Mesendoderm (in vitro differentiated cells): ENCODE data around the gene MPDZ.

ENCODE experiments used
- DNase-seq: peaks from one replicate; pipeline ENCODE4 v3.0.0; 2013
- H2AK5ac ChIP-seq: 2 replicates; pipeline ENCODE4 v1.6.1; 2013; ENCODE audit warnings: low read length, inconsistent platforms
- H2BK120ac ChIP-seq: 2 replicates; pipeline ENCODE4 v1.6.1; 2013; ENCODE audit warnings: low read depth, mild to moderate bottlenecking, low read length, moderate library complexity, mixed read lengths
- H2BK15ac ChIP-seq: replicated peaks from 2 replicates; pipeline ENCODE4 v1.6.1; 2013; ENCODE audit warnings: low read depth, mild to moderate bottlenecking, moderate library complexity
- H2BK5ac ChIP-seq: 2 replicates; pipeline ENCODE4 v1.6.1; 2013; ENCODE audit warnings: low read length, inconsistent platforms
- H3K18ac ChIP-seq: 2 replicates; pipeline ENCODE4 v1.6.1; 2013; ENCODE audit warnings: mild to moderate bottlenecking, low read length, mixed read lengths
- H3K23ac ChIP-seq: one replicate; pipeline ENCODE4 v1.6.1; 2013; ENCODE audit warnings: low read length
- H3K27ac ChIP-seq: 2 replicates; pipeline ENCODE4 v1.5.1; 2013; ENCODE audit warnings: low read depth, mild to moderate bottlenecking, inconsistent platforms, low read length, moderate library complexity
- H3K27me3 ChIP-seq: 2 replicates; pipeline ENCODE4 v1.6.1; 2013; ENCODE audit warnings: low read length, control low read depth, mild to moderate bottlenecking, inconsistent platforms; ENCODE audit not compliant: insufficient read depth, poor library complexity
- H3K36me3 ChIP-seq: 2 replicates; pipeline ENCODE4 v1.6.1; 2013; ENCODE audit warnings: low read length, inconsistent platforms; ENCODE audit not compliant: control insufficient read depth, insufficient read depth
- H3K4ac ChIP-seq: one replicate; pipeline ENCODE4 v1.6.1; 2013; ENCODE audit warnings: low read depth, mild to moderate bottlenecking, low read length, moderate library complexity
- H3K4me1 ChIP-seq: 2 replicates; pipeline ENCODE4 v1.6.1; 2013; ENCODE audit warnings: low read depth, low read length, inconsistent platforms; ENCODE audit not compliant: control insufficient read depth
- H3K4me2 ChIP-seq: 2 replicates; pipeline ENCODE4 v1.6.1; 2013; ENCODE audit warnings: low read length
- H3K4me3 ChIP-seq: 2 replicates; pipeline ENCODE4 v1.5.1; 2013; ENCODE audit warnings: mild to moderate bottlenecking, low read length
- H3K56ac ChIP-seq: one replicate; pipeline ENCODE4 v1.6.1; 2013; ENCODE audit warnings: low read length
- H3K79me1 ChIP-seq: 2 replicates; pipeline ENCODE4 v1.6.1; 2013; ENCODE audit warnings: low read length, inconsistent platforms
- H3K79me2 ChIP-seq: 2 replicates; pipeline ENCODE4 v1.6.1; 2013; ENCODE audit warnings: mild to moderate bottlenecking, low read length; ENCODE audit not compliant: control insufficient read depth, insufficient read depth
- H3K9ac ChIP-seq: 2 replicates; pipeline ENCODE4 v1.6.1; 2013; ENCODE audit warnings: low read length, inconsistent platforms
- H4K5ac ChIP-seq: one replicate; pipeline ENCODE4 v1.6.1; 2013; ENCODE audit warnings: low read length
- H4K8ac ChIP-seq: one replicate; pipeline ENCODE4 v1.6.1; 2013; ENCODE audit warnings: low read depth, mild to moderate bottlenecking, control low read depth, low read length, moderate library complexity
- WGBS: extraction: QIAGEN DNeasy Blood & Tissue Kit; methylation state at CpG from one replicate; pipeline ENCODE4 v1.1.7; 2013; ENCODE audit warnings: low lambda C conversion rate, missing lambda C conversion rate; ENCODE audit not compliant: insufficient coverage; ENCODE audit errors: extremely low coverage; 5-methylcytosine and 5-hydroxymethylcytosine counted together

The MPDZ gene

DNA sequence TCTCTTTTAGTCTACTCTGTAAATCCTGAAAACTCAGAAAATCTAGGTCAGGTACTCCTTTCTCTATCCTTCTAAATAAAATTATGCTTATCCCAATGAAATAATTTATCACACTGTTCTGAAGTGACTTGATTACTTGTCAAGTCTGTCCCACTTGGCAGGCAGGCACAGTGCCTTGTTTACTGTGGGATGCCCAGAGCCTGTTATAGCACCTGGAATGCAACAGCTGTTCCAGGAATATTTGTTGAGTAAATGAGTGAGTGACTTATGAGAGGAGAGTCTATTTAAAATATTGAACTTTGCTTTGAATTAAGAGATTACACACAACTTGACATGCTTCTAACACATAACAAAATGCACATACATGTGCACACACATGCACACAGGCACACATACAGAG lies 130.0 kb downstream of the MPDZ start:
- H4K5ac ChIP-seq = no peak overlapping the region
- H2BK15ac ChIP-seq = no peak overlapping the region
- H3K36me3 ChIP-seq = no peaks in the 10 kb centered on the region
- H2BK5ac ChIP-seq = no peak overlapping the region
- no peak overlapping the region for H3K18ac ChIP-seq
- H3K4me3 ChIP-seq = no peak overlapping the region
- H3K56ac ChIP-seq = no peak overlapping the region
- no peak overlapping the region for H3K4ac ChIP-seq
- H3K79me1 ChIP-seq = no peaks in the 10 kb centered on the region
- H2BK120ac ChIP-seq = no peak overlapping the region
- H3K9ac ChIP-seq = no peak overlapping the region
- no peaks in the 10 kb centered on the region for H3K4me1 ChIP-seq
- no peak overlapping the region for H2AK5ac ChIP-seq
- H3K23ac ChIP-seq = no peak overlapping the region
- H3K27ac ChIP-seq = no peak overlapping the region
- H3K79me2 ChIP-seq = no peaks in the 10 kb centered on the region
- H3K27me3 ChIP-seq = no peaks in the 10 kb centered on the region
- no peak overlapping the region for H3K4me2 ChIP-seq
- H4K8ac ChIP-seq = no peak overlapping the region
- DNase-seq = no peak

DNA sequence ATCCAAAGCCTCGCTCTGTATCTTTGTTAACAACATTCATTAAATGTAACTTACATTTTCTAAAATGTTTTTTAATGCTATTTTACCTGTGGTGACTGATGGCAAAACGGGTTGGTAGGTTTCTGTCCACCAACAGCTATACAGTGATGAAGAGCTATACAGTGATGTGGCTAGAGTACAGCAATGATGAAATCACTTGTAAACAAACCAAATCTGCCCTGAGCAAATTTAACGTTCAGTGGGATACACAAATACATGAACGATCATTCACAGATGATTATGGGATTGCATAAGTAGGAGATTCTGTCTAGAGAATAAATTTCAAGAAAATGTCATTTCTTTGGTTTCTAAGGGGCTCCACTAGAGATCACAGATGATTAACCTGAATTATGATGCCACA lies 132.7 kb downstream of the MPDZ start:
- no peak overlapping the region for H3K4me2 ChIP-seq
- H2BK5ac ChIP-seq = no peak overlapping the region
- H3K4me3 ChIP-seq = no peak overlapping the region
- H3K79me1 ChIP-seq = no peaks in the 10 kb centered on the region
- H3K23ac ChIP-seq = no peak overlapping the region
- H3K4ac ChIP-seq = no peak overlapping the region
- H3K4me1 ChIP-seq = no peaks in the 10 kb centered on the region
- H3K56ac ChIP-seq = no peak overlapping the region
- H3K27ac ChIP-seq = no peak overlapping the region
- DNase-seq = no peak
- H3K79me2 ChIP-seq = no peaks in the 10 kb centered on the region
- H3K9ac ChIP-seq = no peak overlapping the region
- no peak overlapping the region for H4K8ac ChIP-seq
- no peak overlapping the region for H4K5ac ChIP-seq
- no peak overlapping the region for H2BK120ac ChIP-seq
- no peak overlapping the region for H2AK5ac ChIP-seq
- no peaks in the 10 kb centered on the region for H3K27me3 ChIP-seq
- H2BK15ac ChIP-seq = no peak overlapping the region
- H3K18ac ChIP-seq = no peak overlapping the region
- H3K36me3 ChIP-seq = no peaks in the 10 kb centered on the region
- WGBS = no CpG with 5 or more reads among the region's 4 CpGs

DNA sequence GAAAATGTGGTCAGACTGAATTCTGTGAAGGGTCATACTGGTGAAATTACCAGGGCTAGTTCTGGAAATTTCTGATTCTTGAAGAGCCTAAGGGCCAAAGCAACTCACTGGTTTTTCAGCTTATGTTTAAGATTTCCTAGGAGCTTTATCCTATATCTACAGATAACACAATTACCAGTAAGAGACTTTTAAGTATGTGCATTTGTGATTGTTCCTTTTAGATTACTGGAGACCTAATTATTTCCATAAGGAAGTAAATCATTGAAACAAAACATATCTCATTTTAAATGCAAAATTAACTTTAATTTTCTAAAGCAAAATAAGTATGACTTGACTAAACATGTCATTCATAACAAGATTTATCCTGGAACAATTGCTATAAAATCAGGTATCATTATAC lies 134.2 kb downstream of the MPDZ start:
- H3K36me3 ChIP-seq = no peaks in the 10 kb centered on the region
- H3K4me1 ChIP-seq = no peaks in the 10 kb centered on the region
- H2BK5ac ChIP-seq = no peak overlapping the region
- no peak for DNase-seq
- H3K4ac ChIP-seq = no peak overlapping the region
- no peak overlapping the region for H3K23ac ChIP-seq
- no peaks in the 10 kb centered on the region for H3K27me3 ChIP-seq
- no peak overlapping the region for H4K5ac ChIP-seq
- H3K27ac ChIP-seq = no peak overlapping the region
- H2BK120ac ChIP-seq = no peak overlapping the region
- no peak overlapping the region for H3K9ac ChIP-seq
- H3K79me1 ChIP-seq = no peaks in the 10 kb centered on the region
- H2AK5ac ChIP-seq = no peak overlapping the region
- H2BK15ac ChIP-seq = no peak overlapping the region
- H3K18ac ChIP-seq = no peak overlapping the region
- H4K8ac ChIP-seq = no peak overlapping the region
- H3K4me2 ChIP-seq = no peak overlapping the region
- H3K79me2 ChIP-seq = no peaks in the 10 kb centered on the region
- no peak overlapping the region for H3K56ac ChIP-seq
- no peak overlapping the region for H3K4me3 ChIP-seq

GRCh38 chr9:13144166-13144775 lies 135.2 kb downstream of the MPDZ start:
- Histone ChIP-seq H3K18ac (no peak overlapping the region), H3K79me2 (no peaks in the 10 kb centered on the region), H3K27ac (no peak overlapping the region), H3K4me3 (no peak overlapping the region), H2AK5ac (no peak overlapping the region), H2BK120ac (no peak overlapping the region), H3K4me1 (no peaks in the 10 kb centered on the region), H3K4ac (no peak overlapping the region), H3K79me1 (no peaks in the 10 kb centered on the region), H3K36me3 (no peaks in the 10 kb centered on the region), H4K5ac (no peak overlapping the region), H2BK5ac (no peak overlapping the region), H3K4me2 (no peak overlapping the region), H2BK15ac (no peak overlapping the region), H4K8ac (no peak overlapping the region), H3K56ac (no peak overlapping the region), H3K27me3 (no peaks in the 10 kb centered on the region), H3K9ac (no peak overlapping the region), H3K23ac (no peak overlapping the region)
- no peak for DNase-seq
- 100% methylated on average over 1 of the region's 2 CpGs for WGBS

- Histone ChIP-seq H2BK5ac (no peak overlapping the region), H3K79me2 (no peaks in the 10 kb centered on the region), H3K4me2 (no peak overlapping the region), H3K4ac (no peak overlapping the region), H3K79me1 (no peaks in the 10 kb centered on the region), H3K9ac (no peak overlapping the region), H3K4me1 (no peaks in the 10 kb centered on the region), H3K18ac (no peak overlapping the region), H3K4me3 (no peak overlapping the region), H2BK120ac (no peak overlapping the region), H3K27ac (no peak overlapping the region), H3K27me3 (no peaks in the 10 kb centered on the region), H2AK5ac (no peak overlapping the region), H4K8ac (no peak overlapping the region), H3K23ac (no peak overlapping the region), H3K56ac (no peak overlapping the region), H3K36me3 (no peaks in the 10 kb centered on the region), H4K5ac (no peak overlapping the region), H2BK15ac (no peak overlapping the region)
- WGBS = no CpG with 5 or more reads among the region's 5 CpGs
- peak; percentile 2 for DNase-seq
These were observed 136.2 kb downstream of the MPDZ start for GRCh38 chr9:13143281-13143680.

GRCh38 chr9:13142776-13143175 lies 136.7 kb downstream of the MPDZ start:
- Histone ChIP-seq H2AK5ac (no peak overlapping the region), H3K27ac (no peak overlapping the region), H4K8ac (no peak overlapping the region), H3K9ac (no peak overlapping the region), H3K79me1 (no peaks in the 10 kb centered on the region), H3K4ac (no peak overlapping the region), H3K36me3 (no peaks in the 10 kb centered on the region), H4K5ac (no peak overlapping the region), H3K4me1 (no peaks in the 10 kb centered on the region), H3K18ac (no peak overlapping the region), H3K4me2 (no peak overlapping the region), H2BK120ac (no peak overlapping the region), H3K56ac (no peak overlapping the region), H3K79me2 (no peaks in the 10 kb centered on the region), H2BK15ac (no peak overlapping the region), H3K23ac (no peak overlapping the region), H2BK5ac (no peak overlapping the region), H3K4me3 (no peak overlapping the region), H3K27me3 (no peaks in the 10 kb centered on the region)
- WGBS = 100% methylated on average over 1 of the region's 3 CpGs
- no peak for DNase-seq
